ENCODE results near the gene ZNF618.

- TF ChIP-seq SMAD3 (CRISPR knock-in tag; IDR thresholded peaks at IDR 0.05; ENCODE audit: borderline replicate concordance) (no peak), FOXP1 (CRISPR knock-in tag; IDR thresholded peaks at IDR 0.05; ENCODE audit: borderline replicate concordance) (no peak), ZBTB43 (CRISPR knock-in tag; IDR thresholded peaks at IDR 0.05) (no peak), NFYB (CRISPR knock-in tag; conservative IDR thresholded peaks at IDR 0.05; ENCODE audit: low read depth) (no peak), CTCF (IDR thresholded peaks at IDR 0.05) (no peak), TCF7 (CRISPR knock-in tag; IDR thresholded peaks at IDR 0.05; ENCODE audit: low read depth) (no peak), MAX (CRISPR knock-in tag; IDR thresholded peaks at IDR 0.05) (no peak), NR3C1 (CRISPR knock-in tag; conservative IDR thresholded peaks at IDR 0.05; ENCODE audit: low read depth) (no peak), ATF2 (CRISPR knock-in tag; IDR thresholded peaks at IDR 0.05; ENCODE audit: borderline replicate concordance, low read depth) (no peak), SP1 (CRISPR knock-in tag; conservative IDR thresholded peaks at IDR 0.05) (no peak), ESRRA (CRISPR knock-in tag; IDR thresholded peaks at IDR 0.05; ENCODE audit: borderline replicate concordance) (no peak), USF1 (CRISPR knock-in tag; IDR thresholded peaks at IDR 0.05) (no peak), MLX (CRISPR knock-in tag; IDR thresholded peaks at IDR 0.05) (no peak), GRHL2 (CRISPR knock-in tag; IDR thresholded peaks at IDR 0.05; ENCODE audit: insufficient replicate concordance, severe bottlenecking) (no peak)
Observed at GRCh38 chr9:114014044-114014443, 137.9 kb downstream of the ZNF618 start.
